ENCODE measurements around the gene CCER1.

DNA sequence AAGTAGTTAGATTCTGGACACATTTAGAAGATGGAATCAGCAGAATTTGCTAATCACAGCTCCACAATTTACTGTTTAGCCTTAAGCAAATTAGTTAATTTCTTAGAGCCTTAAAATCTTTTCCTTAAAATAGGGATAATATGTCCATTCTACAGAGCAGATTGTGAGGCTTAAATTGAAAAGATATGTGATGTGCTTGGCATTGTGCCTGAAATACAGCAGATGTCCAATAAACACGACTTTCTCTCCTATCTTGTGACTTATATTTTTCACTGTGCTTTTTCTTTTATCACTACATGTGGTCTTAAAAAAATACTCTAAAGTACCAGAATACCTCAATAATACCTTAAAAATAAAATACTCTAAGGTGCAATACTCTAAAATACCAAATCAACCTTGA lies 30.6 kb downstream of the CCER1 start:
- TF ChIP-seq EZH2phosphoT487 (IDR thresholded peaks at IDR 0.05; ENCODE audit: borderline replicate concordance) = no peak
- TF ChIP-seq, protein P1, sequence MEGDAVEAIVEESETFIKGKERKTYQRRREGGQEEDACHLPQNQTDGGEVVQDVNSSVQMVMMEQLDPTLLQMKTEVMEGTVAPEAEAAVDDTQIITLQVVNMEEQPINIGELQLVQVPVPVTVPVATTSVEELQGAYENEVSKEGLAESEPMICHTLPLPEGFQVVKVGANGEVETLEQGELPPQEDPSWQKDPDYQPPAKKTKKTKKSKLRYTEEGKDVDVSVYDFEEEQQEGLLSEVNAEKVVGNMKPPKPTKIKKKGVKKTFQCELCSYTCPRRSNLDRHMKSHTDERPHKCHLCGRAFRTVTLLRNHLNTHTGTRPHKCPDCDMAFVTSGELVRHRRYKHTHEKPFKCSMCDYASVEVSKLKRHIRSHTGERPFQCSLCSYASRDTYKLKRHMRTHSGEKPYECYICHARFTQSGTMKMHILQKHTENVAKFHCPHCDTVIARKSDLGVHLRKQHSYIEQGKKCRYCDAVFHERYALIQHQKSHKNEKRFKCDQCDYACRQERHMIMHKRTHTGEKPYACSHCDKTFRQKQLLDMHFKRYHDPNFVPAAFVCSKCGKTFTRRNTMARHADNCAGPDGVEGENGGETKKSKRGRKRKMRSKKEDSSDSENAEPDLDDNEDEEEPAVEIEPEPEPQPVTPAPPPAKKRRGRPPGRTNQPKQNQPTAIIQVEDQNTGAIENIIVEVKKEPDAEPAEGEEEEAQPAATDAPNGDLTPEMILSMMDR (conservative IDR thresholded peaks at IDR 0.05; ENCODE audit: low read length) = no peak

All from Loucy (cell line).